Sigmoid colon (tissue), 4 donors: ENCODE data around the gene PJA2.

Experiments used
- CTCF ChIP-seq, 4 experiments: fragments of 450-650 bp in 3 of 4; fragments of 200-600 bp in 1 of 4; IDR thresholded peaks; one replicate each; pipeline ENCODE4 v1.5.1; 2016 to 2019; ENCODE audit warnings: antibody characterized with exemption in 4 of 4, mild to moderate bottlenecking in 3 of 4, moderate library complexity in 2 of 4
- POLR2AphosphoS5 ChIP-seq, 4 donors: sonication (generic); formaldehyde crosslinking; IDR thresholded peaks; one replicate each; pipeline ENCODE4 v1.6.1; 2017; ENCODE audit warnings: antibody characterized with exemption in 4 of 4

- no peak for TF ChIP-seq POLR2AphosphoS5 (IDR thresholded peaks at IDR 0.05)
- TF ChIP-seq CTCF (IDR thresholded peaks at IDR 0.05) = no peak
These were observed 105.5 kb downstream of the PJA2 start for GRCh38 chr5:109304309-109304708.
